ENCODE data around the gene NTN1. TPM values are rescaled to one million over a fixed set of nuclear protein-coding genes. Genes with fewer than 3 reads are reported as not detected.

NTN1 gene
- total RNA-seq, 1 experiment from 2014 or later = 17.7 TPM

DNA sequence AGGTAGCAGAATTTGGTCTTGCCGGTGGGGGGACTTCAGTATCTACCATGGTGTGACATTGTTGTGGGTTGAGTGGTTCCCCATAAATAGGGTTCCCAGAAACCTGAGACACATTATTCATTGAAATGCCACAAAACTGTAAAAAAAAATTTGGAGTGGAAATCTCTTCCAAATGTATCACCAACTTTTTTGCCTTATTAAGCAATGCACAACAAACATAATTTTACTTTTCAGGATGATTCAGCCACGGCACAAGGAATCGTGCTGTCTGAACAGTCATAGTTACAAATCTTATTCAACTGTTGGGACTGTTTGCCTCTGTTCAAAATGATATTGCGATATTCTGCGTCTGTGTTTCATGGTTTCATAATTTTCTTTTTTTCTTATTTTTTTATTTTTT, 181.2 kb downstream of the NTN1 start:
- H4K20me1 ChIP-seq (ENCODE audit: insufficient read depth) = no peaks in the 10 kb centered on the region
- no peaks in the 10 kb centered on the region for H3K9me2 ChIP-seq (ENCODE audit: insufficient read depth)
- no peaks in the 10 kb centered on the region for H3K27me3 ChIP-seq (ENCODE audit: insufficient read depth, low read depth)
- BruUV-seq (replicated peaks) = no TSS peak
- DNase-seq = no peak
- H3K4me3 ChIP-seq = no peak overlapping the region
- H3K79me2 ChIP-seq (ENCODE audit: low read depth) = no peaks in the 10 kb centered on the region
- POLR2A ChIA-PET (ENCODE audit: unreplicated experiment) = no interaction called here
- no peak for TF ChIP-seq EZH2 (IDR thresholded peaks at IDR 0.05; ENCODE audit: low read depth)
- TF ChIP-seq, protein P1, sequence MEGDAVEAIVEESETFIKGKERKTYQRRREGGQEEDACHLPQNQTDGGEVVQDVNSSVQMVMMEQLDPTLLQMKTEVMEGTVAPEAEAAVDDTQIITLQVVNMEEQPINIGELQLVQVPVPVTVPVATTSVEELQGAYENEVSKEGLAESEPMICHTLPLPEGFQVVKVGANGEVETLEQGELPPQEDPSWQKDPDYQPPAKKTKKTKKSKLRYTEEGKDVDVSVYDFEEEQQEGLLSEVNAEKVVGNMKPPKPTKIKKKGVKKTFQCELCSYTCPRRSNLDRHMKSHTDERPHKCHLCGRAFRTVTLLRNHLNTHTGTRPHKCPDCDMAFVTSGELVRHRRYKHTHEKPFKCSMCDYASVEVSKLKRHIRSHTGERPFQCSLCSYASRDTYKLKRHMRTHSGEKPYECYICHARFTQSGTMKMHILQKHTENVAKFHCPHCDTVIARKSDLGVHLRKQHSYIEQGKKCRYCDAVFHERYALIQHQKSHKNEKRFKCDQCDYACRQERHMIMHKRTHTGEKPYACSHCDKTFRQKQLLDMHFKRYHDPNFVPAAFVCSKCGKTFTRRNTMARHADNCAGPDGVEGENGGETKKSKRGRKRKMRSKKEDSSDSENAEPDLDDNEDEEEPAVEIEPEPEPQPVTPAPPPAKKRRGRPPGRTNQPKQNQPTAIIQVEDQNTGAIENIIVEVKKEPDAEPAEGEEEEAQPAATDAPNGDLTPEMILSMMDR (conservative IDR thresholded peaks at IDR 0.05) = no peak
- H3K27ac ChIP-seq = no peak overlapping the region
- intact Hi-C loops (cut with micrococcal nuclease; ENCODE audit: unreplicated experiment) = no loop called here
- H3K4me1 ChIP-seq (replicated peaks; ENCODE audit: insufficient read depth) = no peaks in the 10 kb centered on the region
- no peaks in the 10 kb centered on the region for H3K36me3 ChIP-seq (ENCODE audit: low read depth)
- CTCF ChIA-PET = no interaction called here
- no peaks in the 10 kb centered on the region for H3K9me3 ChIP-seq (ENCODE audit: insufficient read depth, low read depth)
- no peak overlapping the region for H3K4me2 ChIP-seq
- H3F3A ChIP-seq (ENCODE audit: insufficient read depth, low read depth) = peaks cover under 1% of the 10 kb centered on the region; the same call in 1 of the 2 replicates
- H2AFZ ChIP-seq = no peak overlapping the region

DNA sequence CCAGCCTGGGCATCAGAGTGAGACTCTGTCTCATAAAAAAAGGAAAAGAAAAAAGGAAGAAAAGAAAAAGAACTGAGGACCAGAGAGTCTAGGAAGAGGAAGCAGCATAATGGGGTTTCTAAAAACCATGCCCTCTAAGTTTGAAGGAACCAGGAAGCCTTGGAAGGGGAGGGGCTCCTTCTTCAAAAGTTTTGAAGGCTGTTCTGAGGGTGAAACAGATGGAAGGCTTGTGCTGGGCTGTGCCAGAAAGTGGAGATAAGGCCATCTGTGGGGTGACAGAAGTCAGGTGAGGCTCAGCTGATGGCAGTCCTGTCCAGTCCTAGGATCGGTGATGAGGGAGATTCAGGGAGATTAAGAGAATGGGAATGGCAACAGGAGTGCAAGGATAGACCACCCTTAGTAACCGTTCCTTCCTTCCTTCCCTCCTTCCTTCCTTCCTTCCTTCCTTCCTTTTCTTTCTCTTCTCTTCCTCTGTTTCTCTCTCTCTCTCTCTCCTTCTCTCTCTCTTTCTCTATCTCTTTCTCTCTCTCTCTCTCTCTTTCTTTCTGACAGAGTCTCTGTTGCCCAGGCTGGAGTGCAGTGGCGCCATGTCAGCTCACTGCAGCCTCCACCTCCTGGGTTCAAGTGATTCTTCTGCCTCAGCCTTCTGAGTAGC, 182.6 kb downstream of the NTN1 start:
- DNase-seq = no peak
- BruUV-seq (replicated peaks) = no TSS peak
- Histone ChIP-seq H3K36me3 (ENCODE audit: low read depth) (no peaks in the 10 kb centered on the region), H3F3A (ENCODE audit: insufficient read depth, low read depth) (no peaks in the 10 kb centered on the region), H3K27ac (no peak overlapping the region), H3K4me3 (no peak overlapping the region), H3K4me1 (replicated peaks; ENCODE audit: insufficient read depth) (no peaks in the 10 kb centered on the region), H3K9me2 (ENCODE audit: insufficient read depth) (no peaks in the 10 kb centered on the region), H4K20me1 (ENCODE audit: insufficient read depth) (no peaks in the 10 kb centered on the region), H3K4me2 (no peak overlapping the region), H2AFZ (no peak overlapping the region), H3K27me3 (ENCODE audit: insufficient read depth, low read depth) (no peaks in the 10 kb centered on the region), H3K79me2 (ENCODE audit: low read depth) (no peaks in the 10 kb centered on the region), H3K9me3 (ENCODE audit: insufficient read depth, low read depth) (no peaks in the 10 kb centered on the region)
- intact Hi-C loops (cut with micrococcal nuclease; ENCODE audit: unreplicated experiment) = no loop called here
- TF ChIP-seq, protein P1 (conservative IDR thresholded peaks at IDR 0.05) = no peak
- no peak for TF ChIP-seq EZH2 (IDR thresholded peaks at IDR 0.05; ENCODE audit: low read depth)
- ChIA-PET CTCF (no interaction called here), POLR2A (ENCODE audit: unreplicated experiment) (no interaction called here)

DNA sequence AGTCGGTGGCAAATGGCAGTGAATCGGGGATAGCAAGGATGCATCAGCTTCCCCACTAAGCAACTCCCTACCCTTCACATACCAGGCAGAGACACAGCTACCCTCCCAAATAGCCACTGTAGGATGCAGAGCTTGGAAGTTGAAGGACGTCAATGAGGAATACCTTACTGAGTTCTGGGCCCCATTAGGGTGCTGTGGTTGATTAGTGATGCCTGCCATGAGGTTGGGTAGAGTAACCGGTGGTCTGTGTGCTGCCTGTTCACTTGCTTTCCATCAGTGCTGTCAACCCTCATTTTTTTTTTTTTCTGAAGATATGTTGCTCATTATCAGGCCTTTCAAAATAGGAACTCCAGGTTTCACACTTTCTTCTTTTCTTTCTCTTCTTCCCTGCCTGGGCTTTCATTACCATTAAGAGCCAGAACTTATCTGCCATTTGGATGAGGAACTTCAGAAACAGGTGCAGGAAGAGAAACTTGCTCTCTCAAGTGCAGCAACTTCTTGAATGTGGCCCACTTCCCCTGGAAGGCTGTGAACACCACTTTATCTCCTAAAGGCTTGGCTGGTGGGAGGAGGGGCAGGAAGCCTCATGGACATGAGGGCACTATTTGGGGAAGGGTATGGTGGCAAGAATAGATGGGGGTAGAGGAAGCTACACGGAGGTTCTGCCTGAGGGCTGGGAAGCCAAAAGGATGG, 183.5 kb downstream of the NTN1 start:
- Histone ChIP-seq H3K36me3 (ENCODE audit: low read depth) (no peaks in the 10 kb centered on the region), H3F3A (ENCODE audit: insufficient read depth, low read depth) (no peaks in the 10 kb centered on the region), H3K79me2 (ENCODE audit: low read depth) (no peaks in the 10 kb centered on the region), H2AFZ (no peak overlapping the region), H4K20me1 (ENCODE audit: insufficient read depth) (no peaks in the 10 kb centered on the region), H3K9me2 (ENCODE audit: insufficient read depth) (no peaks in the 10 kb centered on the region), H3K9me3 (ENCODE audit: insufficient read depth, low read depth) (no peaks in the 10 kb centered on the region), H3K4me2 (no peak overlapping the region), H3K4me1 (replicated peaks; ENCODE audit: insufficient read depth) (no peaks in the 10 kb centered on the region), H3K4me3 (no peak overlapping the region), H3K27me3 (ENCODE audit: insufficient read depth, low read depth) (no peaks in the 10 kb centered on the region), H3K27ac (no peak overlapping the region)
- no peak for DNase-seq
- TF ChIP-seq EZH2 (IDR thresholded peaks at IDR 0.05; ENCODE audit: low read depth) = no peak
- TF ChIP-seq, protein P1 (conservative IDR thresholded peaks at IDR 0.05) = no peak
- POLR2A ChIA-PET (ENCODE audit: unreplicated experiment) = no interaction called here
- CTCF ChIA-PET = no interaction called here
- no TSS peak for BruUV-seq (replicated peaks)
- intact Hi-C loops (cut with micrococcal nuclease; ENCODE audit: unreplicated experiment) = no loop called here

All from PC-9 (cell line).